ENCODE measurements around the gene DNAAF9. TPM values are rescaled to one million over a fixed set of nuclear protein-coding genes. Genes with fewer than 3 reads are reported as not detected.

Gene DNAAF9
- total RNA-seq, 2 donors from 2014 or later = 24.5 to 27.7 TPM

DNA sequence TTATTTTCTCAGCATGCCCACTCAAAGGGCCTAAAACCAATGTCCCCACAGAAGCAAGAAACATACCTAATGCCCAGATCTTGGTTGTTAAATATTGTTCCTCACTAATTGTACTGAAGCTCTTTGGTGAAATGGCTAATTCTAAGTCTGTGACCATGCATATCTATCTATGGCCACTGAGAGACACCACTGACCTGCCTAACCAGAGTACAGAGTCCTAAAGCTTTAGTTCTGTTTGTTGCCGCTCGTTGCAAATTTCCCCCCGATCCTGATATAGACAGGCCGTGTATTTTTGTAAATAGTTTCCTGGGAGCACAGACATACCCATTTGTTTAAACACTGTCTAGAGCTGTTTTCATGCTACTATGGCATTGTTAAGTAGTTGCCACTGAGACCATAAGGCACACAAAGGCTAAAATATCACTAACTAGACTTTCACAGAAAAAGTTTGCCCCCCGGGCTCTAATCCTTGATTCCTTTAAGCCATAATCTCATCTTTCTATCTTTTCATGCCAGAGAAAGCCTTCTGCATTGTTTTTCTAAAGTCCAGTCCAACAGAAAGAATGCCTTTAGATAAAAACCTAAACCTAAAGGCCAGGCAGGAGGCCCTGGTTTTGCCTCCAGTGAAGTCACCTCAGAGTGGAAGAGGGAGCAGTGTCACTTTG, 48.7 kb downstream of the DNAAF9 start:
- ATAC-seq (ENCODE audit: insufficient number of reproducible peaks, low FRiP score, low read depth) (no peak), DNase-seq (ENCODE audit: low spot score) (no peak)
- Histone ChIP-seq H3K27ac (no peak overlapping the region), H3K4me3 (no peak overlapping the region), H3K9me3 (no peaks in the 10 kb centered on the region), H3K36me3 (peaks cover 20% of the 10 kb centered on the region), H3K4me1 (ENCODE audit: control insufficient read depth in 1 of 2, low read depth in 2 of 2) (no peaks in the 10 kb centered on the region), H3K27me3 (replicated peaks; ENCODE audit: insufficient read depth) (no peaks in the 10 kb centered on the region)
- TF ChIP-seq, protein P1, sequence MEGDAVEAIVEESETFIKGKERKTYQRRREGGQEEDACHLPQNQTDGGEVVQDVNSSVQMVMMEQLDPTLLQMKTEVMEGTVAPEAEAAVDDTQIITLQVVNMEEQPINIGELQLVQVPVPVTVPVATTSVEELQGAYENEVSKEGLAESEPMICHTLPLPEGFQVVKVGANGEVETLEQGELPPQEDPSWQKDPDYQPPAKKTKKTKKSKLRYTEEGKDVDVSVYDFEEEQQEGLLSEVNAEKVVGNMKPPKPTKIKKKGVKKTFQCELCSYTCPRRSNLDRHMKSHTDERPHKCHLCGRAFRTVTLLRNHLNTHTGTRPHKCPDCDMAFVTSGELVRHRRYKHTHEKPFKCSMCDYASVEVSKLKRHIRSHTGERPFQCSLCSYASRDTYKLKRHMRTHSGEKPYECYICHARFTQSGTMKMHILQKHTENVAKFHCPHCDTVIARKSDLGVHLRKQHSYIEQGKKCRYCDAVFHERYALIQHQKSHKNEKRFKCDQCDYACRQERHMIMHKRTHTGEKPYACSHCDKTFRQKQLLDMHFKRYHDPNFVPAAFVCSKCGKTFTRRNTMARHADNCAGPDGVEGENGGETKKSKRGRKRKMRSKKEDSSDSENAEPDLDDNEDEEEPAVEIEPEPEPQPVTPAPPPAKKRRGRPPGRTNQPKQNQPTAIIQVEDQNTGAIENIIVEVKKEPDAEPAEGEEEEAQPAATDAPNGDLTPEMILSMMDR (IDR thresholded peaks at IDR 0.05) = no peak

Other genes starting within 250 kb of the DNAAF9 start
- 10 to 100 TPM; 13.1 to 25.7 TPM for gene FASTKD5, start 247.8 kb downstream of the DNAAF9 start, total RNA-seq
- 10 to 100 TPM in 1 of 2 donors, 1 to 10 TPM in 1; 5.3 to 11.9 TPM for gene UBOX5, start 247.8 kb downstream of the DNAAF9 start, total RNA-seq
- 10 to 100 TPM in 1 of 2 donors, 1 to 10 TPM in 1; 9.5 to 18.1 TPM for gene LZTS3, start 234.1 kb downstream of the DNAAF9 start, total RNA-seq
- gene DDRGK1, start 203.0 kb downstream of the DNAAF9 start, total RNA-seq = 10 to 100 TPM; 60.9 to 90.9 TPM
- 10 to 100 TPM; 35.1 to 35.7 TPM for gene ITPA, start 198.2 kb downstream of the DNAAF9 start, total RNA-seq
- under 1 TPM in 1 of 2 donors, not detected in 1; 0.27 TPM for gene SLC4A11, start 168.5 kb downstream of the DNAAF9 start, total RNA-seq
- 10 to 100 TPM; 25.0 to 32.9 TPM for gene ATRN, start 63.3 kb upstream of the DNAAF9 start, total RNA-seq